Type B pancreatic cell (in vitro differentiated cells): ENCODE results near the gene RFLNA. TPM values are rescaled to one million over a fixed set of nuclear protein-coding genes. Genes with fewer than 3 reads are reported as not detected.

Experiments used
- DNase-seq: peaks from one replicate; pipeline ENCODE4 v3.0.0; 2021; ENCODE audit warnings: mixed read lengths; ENCODE audit not compliant: unreplicated experiment; ENCODE audit errors: extremely low spot score
- H3K27ac Mint-ChIP-seq: 2 replicates; pipeline ENCODE4 v1.8.0; 2021; ENCODE audit warnings: mild to moderate bottlenecking, mixed read lengths
- H3K27me3 Mint-ChIP-seq: 2 replicates; pipeline ENCODE4 v1.8.0; 2021; ENCODE audit warnings: mixed read lengths
- H3K36me3 Mint-ChIP-seq: 2 replicates; pipeline ENCODE4 v1.8.0; 2021; ENCODE audit warnings: mixed read lengths
- H3K4me1 Mint-ChIP-seq: one replicate; pipeline ENCODE4 v1.8.0; 2021; ENCODE audit warnings: mixed read lengths; ENCODE audit not compliant: unreplicated experiment
- H3K4me3 Mint-ChIP-seq: 2 replicates; pipeline ENCODE4 v1.8.0; 2021; ENCODE audit warnings: mild to moderate bottlenecking, mixed read lengths
- H3K9me3 Mint-ChIP-seq: 2 replicates; pipeline ENCODE4 v1.8.0; 2021; ENCODE audit warnings: mixed read lengths
- total RNA-seq: library from RNA; stranded (reverse); gene quantifications from 2 replicates; pipeline ENCODE4 v1.2.1, GENCODE V29; 2021; ENCODE audit warnings: low replicate concordance
- TF ChIP-seq, protein P1 (sequence below): fragments of 200-600 bp; sonication (generic); conservative IDR thresholded peaks from 2 replicates; pipeline ENCODE4 v1.5.0; 2021; ENCODE audit warnings: antibody characterized with exemption, mild to moderate bottlenecking

The RFLNA gene
- total RNA-seq, 1 donor from 2014 or later = 57.4 TPM

DNA sequence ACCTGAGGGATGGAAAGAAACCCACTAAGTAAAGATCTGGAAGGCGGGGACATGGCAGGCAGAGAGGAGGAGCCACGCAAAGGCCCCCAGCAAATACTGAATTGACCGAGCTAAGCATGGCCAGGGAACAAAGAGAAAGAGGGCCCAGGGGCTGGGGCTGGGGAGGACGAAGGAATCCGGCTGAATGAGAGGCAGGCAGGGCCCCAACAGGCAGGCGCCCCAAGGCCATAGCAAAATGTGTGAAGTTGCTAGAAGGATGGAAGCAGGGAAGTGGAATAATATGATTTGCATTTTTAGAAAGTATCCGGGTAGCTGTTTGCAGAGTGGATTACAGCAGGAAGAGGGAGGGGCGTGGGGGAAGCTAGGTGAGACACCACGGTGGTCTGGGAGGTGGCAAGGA is 49.1 kb downstream of the RFLNA start:
- peak overlapping the region; percentile 61 for H3K27ac Mint-ChIP-seq
- TF ChIP-seq, protein P1, sequence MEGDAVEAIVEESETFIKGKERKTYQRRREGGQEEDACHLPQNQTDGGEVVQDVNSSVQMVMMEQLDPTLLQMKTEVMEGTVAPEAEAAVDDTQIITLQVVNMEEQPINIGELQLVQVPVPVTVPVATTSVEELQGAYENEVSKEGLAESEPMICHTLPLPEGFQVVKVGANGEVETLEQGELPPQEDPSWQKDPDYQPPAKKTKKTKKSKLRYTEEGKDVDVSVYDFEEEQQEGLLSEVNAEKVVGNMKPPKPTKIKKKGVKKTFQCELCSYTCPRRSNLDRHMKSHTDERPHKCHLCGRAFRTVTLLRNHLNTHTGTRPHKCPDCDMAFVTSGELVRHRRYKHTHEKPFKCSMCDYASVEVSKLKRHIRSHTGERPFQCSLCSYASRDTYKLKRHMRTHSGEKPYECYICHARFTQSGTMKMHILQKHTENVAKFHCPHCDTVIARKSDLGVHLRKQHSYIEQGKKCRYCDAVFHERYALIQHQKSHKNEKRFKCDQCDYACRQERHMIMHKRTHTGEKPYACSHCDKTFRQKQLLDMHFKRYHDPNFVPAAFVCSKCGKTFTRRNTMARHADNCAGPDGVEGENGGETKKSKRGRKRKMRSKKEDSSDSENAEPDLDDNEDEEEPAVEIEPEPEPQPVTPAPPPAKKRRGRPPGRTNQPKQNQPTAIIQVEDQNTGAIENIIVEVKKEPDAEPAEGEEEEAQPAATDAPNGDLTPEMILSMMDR = no peak
- DNase-seq = no peak
- H3K4me3 Mint-ChIP-seq = no peak overlapping the region
- peaks cover 19% of the 10 kb centered on the region for H3K36me3 Mint-ChIP-seq
- H3K9me3 Mint-ChIP-seq = no peaks in the 10 kb centered on the region
- no peaks in the 10 kb centered on the region for H3K4me1 Mint-ChIP-seq
- no peaks in the 10 kb centered on the region for H3K27me3 Mint-ChIP-seq

DNA sequence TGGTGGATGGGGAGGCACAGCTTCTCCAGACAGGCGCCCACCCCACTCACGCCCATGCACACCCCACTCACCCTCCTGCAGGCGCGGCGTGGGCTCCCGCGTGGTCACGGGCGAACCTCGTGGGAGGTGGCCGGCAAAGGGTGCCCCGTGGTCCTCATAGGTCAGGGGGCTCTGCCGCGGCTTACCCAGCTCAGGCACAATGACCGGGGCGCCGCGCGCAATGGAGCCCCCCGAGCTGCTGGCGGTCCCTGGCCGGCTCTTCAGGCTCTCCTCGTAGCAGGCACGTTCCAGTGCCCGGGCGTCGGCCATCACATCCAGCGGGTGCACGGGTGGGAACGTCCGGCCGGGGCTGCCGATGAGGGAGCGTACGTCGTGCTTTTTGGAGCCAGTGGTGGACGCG is 49.6 kb downstream of the RFLNA start:
- H3K36me3 Mint-ChIP-seq = peaks cover 19% of the 10 kb centered on the region
- H3K27ac Mint-ChIP-seq = no peak overlapping the region
- no peak for DNase-seq

DNA sequence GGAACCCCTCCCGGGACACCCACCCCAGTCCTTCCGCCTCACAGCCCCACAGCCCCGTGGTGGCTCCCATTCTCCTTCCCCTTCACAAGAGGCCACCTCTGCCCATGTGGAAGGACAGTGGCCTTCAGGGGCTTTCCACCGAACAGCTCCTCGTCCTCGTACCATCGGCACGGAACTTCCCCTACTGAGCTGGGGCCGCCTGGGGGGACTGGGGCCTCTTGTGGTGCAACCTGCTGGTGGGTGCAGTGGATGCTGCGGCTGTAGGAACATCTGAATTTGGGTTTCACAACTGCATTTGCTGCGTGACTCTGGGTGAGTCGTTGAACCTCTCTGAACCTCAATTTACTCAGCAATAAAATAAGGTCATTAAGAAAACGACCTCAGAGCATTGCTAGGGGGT is 50.9 kb downstream of the RFLNA start:
- H3K27me3 Mint-ChIP-seq = no peaks in the 10 kb centered on the region
- TF ChIP-seq, protein P1 = no peak
- no peaks in the 10 kb centered on the region for H3K4me1 Mint-ChIP-seq
- peaks cover 18% of the 10 kb centered on the region for H3K36me3 Mint-ChIP-seq
- DNase-seq = no peak
- no peak overlapping the region for H3K4me3 Mint-ChIP-seq
- H3K9me3 Mint-ChIP-seq = no peaks in the 10 kb centered on the region
- H3K27ac Mint-ChIP-seq = no peak overlapping the region

More for the DNA sequence above, 49.6 kb downstream of the RFLNA start:
- Mint-ChIP-seq H3K9me3 (no peaks in the 10 kb centered on the region), H3K4me3 (no peak overlapping the region), H3K4me1 (no peaks in the 10 kb centered on the region), H3K27me3 (no peaks in the 10 kb centered on the region)
- TF ChIP-seq, protein P1 = no peak

DNA sequence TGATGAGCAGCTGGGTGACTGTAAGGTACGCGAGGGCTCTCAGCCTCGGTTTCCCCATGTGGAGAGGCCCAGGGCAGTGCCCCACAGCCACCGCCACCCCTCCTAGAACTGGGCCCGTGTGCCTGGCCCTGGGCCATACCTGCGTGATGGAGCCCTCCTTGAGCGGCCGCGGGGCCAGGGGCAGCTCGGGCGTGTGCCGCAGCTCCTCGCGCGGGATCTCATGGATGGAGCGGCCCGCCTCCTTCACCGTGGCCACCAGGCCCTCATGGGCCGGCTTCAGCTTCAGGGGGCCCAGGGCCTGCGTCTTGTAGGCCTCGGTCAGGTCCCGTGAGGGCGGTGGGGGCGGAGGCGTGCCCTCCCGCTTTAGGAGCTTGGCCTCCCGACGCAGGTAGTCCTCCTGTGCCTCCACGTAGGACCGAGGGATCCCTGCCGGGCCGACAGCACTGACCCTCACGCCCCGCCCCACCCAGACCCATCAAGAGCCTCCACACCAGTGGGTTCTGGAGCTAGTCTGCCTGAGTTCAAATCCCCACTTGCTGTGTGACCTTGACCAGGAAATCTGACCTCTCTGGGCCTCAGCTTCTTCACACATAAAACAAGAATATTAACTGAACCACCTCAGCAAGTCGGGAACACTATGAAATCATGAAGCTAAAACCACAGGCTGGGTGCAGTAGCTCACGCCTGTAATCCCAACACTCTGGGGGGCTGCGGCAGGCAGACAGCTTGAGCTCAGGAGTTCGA is 51.7 kb downstream of the RFLNA start:
- H3K9me3 Mint-ChIP-seq = no peaks in the 10 kb centered on the region
- no peak overlapping the region for H3K4me3 Mint-ChIP-seq
- no peak for DNase-seq
- H3K4me1 Mint-ChIP-seq = no peaks in the 10 kb centered on the region
- H3K36me3 Mint-ChIP-seq = peaks cover 15% of the 10 kb centered on the region
- H3K27me3 Mint-ChIP-seq = no peaks in the 10 kb centered on the region
- TF ChIP-seq, protein P1 = no peak
- no peak overlapping the region for H3K27ac Mint-ChIP-seq

DNA sequence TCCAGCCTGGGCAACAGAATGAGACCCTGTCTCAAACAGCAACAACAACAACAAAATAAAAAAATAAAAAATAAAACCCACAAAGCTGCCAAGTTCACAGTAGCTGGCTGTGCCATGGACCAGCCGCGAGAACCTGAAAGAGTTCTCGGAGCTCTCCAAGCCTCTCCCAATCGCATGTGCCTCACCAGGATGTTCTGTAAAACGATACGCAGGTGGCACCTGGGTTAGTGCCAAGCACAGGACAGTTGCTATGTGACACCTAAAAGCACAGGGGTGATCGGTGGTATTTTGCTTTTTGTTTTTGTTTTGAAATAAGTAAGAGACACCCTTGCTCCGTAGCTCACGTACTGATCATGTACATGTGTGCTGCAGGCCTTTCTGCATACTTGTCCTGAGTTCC is 52.4 kb downstream of the RFLNA start:
- no peaks in the 10 kb centered on the region for H3K27me3 Mint-ChIP-seq
- H3K9me3 Mint-ChIP-seq = no peaks in the 10 kb centered on the region
- no peak overlapping the region for H3K4me3 Mint-ChIP-seq
- no peaks in the 10 kb centered on the region for H3K4me1 Mint-ChIP-seq
- H3K36me3 Mint-ChIP-seq = peaks cover 15% of the 10 kb centered on the region
- H3K27ac Mint-ChIP-seq = no peak overlapping the region
- TF ChIP-seq, protein P1 = no peak
- DNase-seq = no peak
